A549 (cell line): ENCODE results near the gene SLC9A2. TPM values are rescaled to one million over a fixed set of nuclear protein-coding genes. Genes with fewer than 3 reads are reported as not detected.

Experiments used
- ATAC-seq, 2 experiments: fragments of 200-7000 bp in 1 of 2; fragments of >200 bp in 1 of 2; cut with Nextera tagmentation in 1 of 2; cut with Tn5 transposase in 1 of 2; 3 replicates each; pipeline versions ENCODE4 v1.8.0 to v1.9.1; 2018 to 2020; ENCODE audit warnings: mild to moderate bottlenecking in 1 of 2, moderate library complexity in 1 of 2
- CTCF ChIA-PET: fragments of 300-600 bp; sonication (Branson Sonifier 250); formaldehyde crosslinking; extraction: SDS; loops from one replicate; lab custom pipeline; 2021; ENCODE audit warnings: antibody characterized with exemption, inconsistent platforms; lab: Yijun Ruan, JAX
- POLR2A ChIA-PET: fragments of 350-600 bp; formaldehyde crosslinking; extraction: SDS; loops from one replicate; lab custom pipeline; 2021; ENCODE audit warnings: antibody characterized with exemption, inconsistent platforms; lab: Yijun Ruan, JAX
- DNase-seq, 2 experiments: peaks; one replicate each; pipeline versions ENCODE4 v3.0.0 to v3.0.0-alpha.2; 2011 to 2016; ENCODE audit warnings: low read depth in 1 of 2, low spot score in 1 of 2
- FAIRE-seq: peaks from 2 replicates; lab custom pipeline; 2011; peaks lifted over from hg19 to GRCh38; lab: Jason Lieb, UNC
- H3K27ac ChIP-seq, 2 experiments: fragments of >200 bp; sonication (Bioruptor Twin); formaldehyde crosslinking; 3 replicates each; pipeline ENCODE4 v1.5.1; 2016 to 2017
- H3K4me1 ChIP-seq: fragments of >200 bp; sonication (Bioruptor Twin); formaldehyde crosslinking; 3 replicates; pipeline ENCODE4 v1.6.1; 2016
- H3K4me2 ChIP-seq: fragments of >200 bp; sonication (Bioruptor Twin); formaldehyde crosslinking; 3 replicates; pipeline ENCODE4 v1.6.1; 2016
- H3K4me3 ChIP-seq: fragments of >200 bp; sonication (Bioruptor Twin); formaldehyde crosslinking; 3 replicates; pipeline ENCODE4 v1.5.1; 2016
- H3K9me3 ChIP-seq: fragments of >200 bp; sonication (Bioruptor Twin); formaldehyde crosslinking; 3 replicates; pipeline ENCODE4 v1.6.1; 2016
- BHLHE40 ChIP-seq: IDR thresholded peaks from 2 replicates; pipeline ENCODE4 v1.6.1; 2012; ENCODE audit warnings: low read depth, low read length, inconsistent platforms
- CBX8 ChIP-seq: fragments of 200-600 bp; sonication (generic); IDR thresholded peaks from 2 replicates; pipeline ENCODE4 v1.6.1; 2016
- CHD4 ChIP-seq: fragments of 200-600 bp; sonication (generic); IDR thresholded peaks from 2 replicates; pipeline ENCODE4 v1.6.1; 2016; ENCODE audit warnings: antibody characterized with exemption, mild to moderate bottlenecking, borderline replicate concordance
- HDAC2 ChIP-seq: fragments of 200-600 bp; sonication (generic); IDR thresholded peaks from 2 replicates; pipeline ENCODE4 v1.6.1; 2016
- HMGXB4 ChIP-seq: fragments of 250-450 bp; sonication (Bioruptor Pico); IDR thresholded peaks from 2 replicates; pipeline ENCODE4 v1.5.0; 2021; ENCODE audit warnings: mild to moderate bottlenecking, moderate library complexity, borderline replicate concordance
- HOXB13 ChIP-seq: fragments of 250-450 bp; sonication (Bioruptor Pico); IDR thresholded peaks from 2 replicates; pipeline ENCODE4 v1.5.0; 2020; ENCODE audit warnings: low read depth, mild to moderate bottlenecking, moderate library complexity
- JUNB ChIP-seq: fragments of >200 bp; sonication (Bioruptor Twin); formaldehyde crosslinking; IDR thresholded peaks from 2 replicates; pipeline ENCODE4 v1.6.1; 2016
- MAFK ChIP-seq: fragments of 450-650 bp; IDR thresholded peaks from 2 replicates; pipeline ENCODE4 v1.6.1; 2014; ENCODE audit not compliant: partially characterized antibody
- NFE2L2 ChIP-seq: fragments of 150-350 bp; conservative IDR thresholded peaks from 2 replicates; pipeline ENCODE4 v1.6.1; 2014; ENCODE audit warnings: low read length
- NPAS2 ChIP-seq: fragments of 250-450 bp; sonication (Bioruptor Pico); IDR thresholded peaks from 2 replicates; pipeline ENCODE4 v1.8.0; 2022; ENCODE audit warnings: mild to moderate bottlenecking, moderate library complexity, borderline replicate concordance
- RFX5 ChIP-seq: fragments of 450-650 bp; IDR thresholded peaks from 2 replicates; pipeline ENCODE4 v1.7.1; 2014; ENCODE audit warnings: antibody characterized with exemption, mild to moderate bottlenecking, moderate library complexity
- RNF2 ChIP-seq: fragments of 200-600 bp; sonication (generic); IDR thresholded peaks from 2 replicates; pipeline ENCODE4 v1.6.1; 2016; ENCODE audit warnings: low read depth, mild to moderate bottlenecking, antibody characterized with exemption, moderate library complexity, borderline replicate concordance
- SMC3 ChIP-seq: fragments of >200 bp; sonication (Bioruptor Twin); formaldehyde crosslinking; IDR thresholded peaks from 3 replicates; pipeline ENCODE4 v1.6.1; 2018; ENCODE audit warnings: inconsistent platforms
- ZC3H11A ChIP-seq: fragments of 450-650 bp; IDR thresholded peaks from 2 replicates; pipeline ENCODE4 v1.6.1; 2014; ENCODE audit warnings: antibody characterized with exemption, mild to moderate bottlenecking
- ZSCAN20 ChIP-seq: fragments of 250-450 bp; sonication (Bioruptor Pico); IDR thresholded peaks from 2 replicates; pipeline ENCODE4 v1.8.0; 2022; ENCODE audit warnings: mild to moderate bottlenecking, moderate library complexity
- WGBS: methylation state at CpG from one replicate; pipeline ENCODE4 v1.1.6; 2017; ENCODE audit errors: missing lambda C conversion rate; 5-methylcytosine and 5-hydroxymethylcytosine counted together
- polyA plus RNA-seq, 4 experiments: library from polyadenylated mRNA; depleted of rRNA in 3 of 4; stranded (reverse); fragments of >200 nt; fragmentation: RNase III in 1 of 4; extraction: RNeasy Plus Mini Kit Qiagen cat#74134 plus additional on column Dnase treatment in 1 of 4; gene quantifications; 2 replicates in 3 of 4; 3 replicates in 1 of 4; pipeline ENCODE4 v1.2.3, GENCODE V29; 2011 to 2017
- TF ChIP-seq, protein P1 (sequence below): fragments of 250-450 bp; sonication (Bioruptor Pico); IDR thresholded peaks from 2 replicates; pipeline ENCODE4 v1.5.0; 2020; ENCODE audit warnings: low read depth, mild to moderate bottlenecking, moderate library complexity
- TF ChIP-seq, protein P2 (sequence below): IDR thresholded peaks from 2 replicates; pipeline ENCODE4 v1.6.1; 2012; ENCODE audit warnings: low read depth, borderline replicate concordance
- TF ChIP-seq, protein P3 (sequence below): fragments of 200-600 bp; sonication (generic); IDR thresholded peaks from 2 replicates; pipeline ENCODE4 v1.6.1; 2016; ENCODE audit warnings: antibody characterized with exemption, mild to moderate bottlenecking, moderate library complexity

Gene SLC9A2
- polyA plus RNA-seq, 2 of the 4 experiments (the other 2 are of a cell fraction), result 3.0 to 4.1 TPM

- ATAC-seq (no peak), FAIRE-seq (no peak), DNase-seq (no peak)
- Histone ChIP-seq H3K4me3 (no peak overlapping the region), H3K27ac (no peak overlapping the region), H3K4me1 (0 out of 3 replicates have a peak, but pooled peaks cover 5% of the 10 kb centered on the region), H3K9me3 (no peaks in the 10 kb centered on the region), H3K4me2 (no peak overlapping the region)
- TF ChIP-seq CHD4 (no peak), HDAC2 (no peak), RNF2 (no peak), JUNB (no peak), BHLHE40 (no peak)
- WGBS, result 83% methylated on average over 2 of the region's 2 CpGs
- ChIA-PET POLR2A (no interaction called here), CTCF (interaction anchor here (1.5 kb wide), 2 partner anchors 71 to 194 kb away, joined by 3 to 4 read pairs; partner anchors contain the start of gene SLC9A4)
Observed at GRCh38 chr2:102667072-102667471, 47.7 kb downstream of the SLC9A2 start.

GRCh38 chr2:102668171-102668570, 48.8 kb downstream of the SLC9A2 start:
- FAIRE-seq (no peak), ATAC-seq (no peak), DNase-seq (no peak)
- 74% methylated on average over 4 of the region's 4 CpGs for WGBS
- H3K27ac ChIP-seq, result no peak overlapping the region
- H3K9me3 ChIP-seq, result no peaks in the 10 kb centered on the region
- H3K4me3 ChIP-seq, result no peak overlapping the region
- 0 out of 3 replicates have a peak, but pooled peaks cover 5% of the 10 kb centered on the region for H3K4me1 ChIP-seq
- ChIA-PET CTCF (no interaction called here), POLR2A (no interaction called here)
- H3K4me2 ChIP-seq, result no peak overlapping the region
- no peak for TF ChIP-seq JUNB
- no peak for TF ChIP-seq RFX5
- no peak for TF ChIP-seq HMGXB4 (CRISPR knock-in tag)
- TF ChIP-seq SMC3, result no peak
- TF ChIP-seq, protein P1, sequence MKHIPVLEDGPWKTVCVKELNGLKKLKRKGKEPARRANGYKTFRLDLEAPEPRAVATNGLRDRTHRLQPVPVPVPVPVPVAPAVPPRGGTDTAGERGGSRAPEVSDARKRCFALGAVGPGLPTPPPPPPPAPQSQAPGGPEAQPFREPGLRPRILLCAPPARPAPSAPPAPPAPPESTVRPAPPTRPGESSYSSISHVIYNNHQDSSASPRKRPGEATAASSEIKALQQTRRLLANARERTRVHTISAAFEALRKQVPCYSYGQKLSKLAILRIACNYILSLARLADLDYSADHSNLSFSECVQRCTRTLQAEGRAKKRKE (CRISPR knock-in tag), result no peak
- TF ChIP-seq, all 56 proteins: peak for 0

DNA sequence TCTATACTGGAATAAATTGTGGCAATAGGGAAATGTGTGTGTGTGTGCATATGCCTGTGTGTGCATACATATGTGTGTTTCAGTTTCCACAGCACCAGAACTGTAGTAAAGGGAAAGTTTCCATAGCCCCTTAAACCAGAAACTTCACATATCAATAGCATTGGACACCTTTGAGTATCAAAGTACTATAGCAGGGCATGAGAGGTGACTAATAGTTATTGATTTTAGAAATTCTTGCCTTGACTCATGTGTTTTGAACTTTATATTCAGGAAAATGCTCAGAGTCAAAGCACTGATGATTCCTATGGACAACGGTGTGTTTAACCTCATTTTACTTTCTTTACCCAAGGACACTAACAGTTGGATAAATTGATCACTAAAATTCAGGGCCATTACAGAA, 50.0 kb downstream of the SLC9A2 start:
- ChIA-PET CTCF (no interaction called here), POLR2A (no interaction called here)
- Histone ChIP-seq H3K27ac (no peak overlapping the region), H3K9me3 (no peaks in the 10 kb centered on the region), H3K4me1 (0 out of 3 replicates have a peak, but pooled peaks cover 2% of the 10 kb centered on the region), H3K4me3 (no peak overlapping the region), H3K4me2 (no peak overlapping the region)
- FAIRE-seq (no peak), DNase-seq (no peak), ATAC-seq (no peak)
- TF ChIP-seq MAFK (no peak), CBX8 (no peak), RFX5 (no peak), ZC3H11A (no peak), ZSCAN20 (CRISPR knock-in tag) (no peak), CHD4 (no peak), NFE2L2 (no peak), BHLHE40 (no peak), SMC3 (no peak), HOXB13 (CRISPR knock-in tag) (no peak), NPAS2 (no peak)
- TF ChIP-seq, protein P2, sequence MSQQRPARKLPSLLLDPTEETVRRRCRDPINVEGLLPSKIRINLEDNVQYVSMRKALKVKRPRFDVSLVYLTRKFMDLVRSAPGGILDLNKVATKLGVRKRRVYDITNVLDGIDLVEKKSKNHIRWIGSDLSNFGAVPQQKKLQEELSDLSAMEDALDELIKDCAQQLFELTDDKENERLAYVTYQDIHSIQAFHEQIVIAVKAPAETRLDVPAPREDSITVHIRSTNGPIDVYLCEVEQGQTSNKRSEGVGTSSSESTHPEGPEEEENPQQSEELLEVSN, result no peak
- TF ChIP-seq, protein P3, sequence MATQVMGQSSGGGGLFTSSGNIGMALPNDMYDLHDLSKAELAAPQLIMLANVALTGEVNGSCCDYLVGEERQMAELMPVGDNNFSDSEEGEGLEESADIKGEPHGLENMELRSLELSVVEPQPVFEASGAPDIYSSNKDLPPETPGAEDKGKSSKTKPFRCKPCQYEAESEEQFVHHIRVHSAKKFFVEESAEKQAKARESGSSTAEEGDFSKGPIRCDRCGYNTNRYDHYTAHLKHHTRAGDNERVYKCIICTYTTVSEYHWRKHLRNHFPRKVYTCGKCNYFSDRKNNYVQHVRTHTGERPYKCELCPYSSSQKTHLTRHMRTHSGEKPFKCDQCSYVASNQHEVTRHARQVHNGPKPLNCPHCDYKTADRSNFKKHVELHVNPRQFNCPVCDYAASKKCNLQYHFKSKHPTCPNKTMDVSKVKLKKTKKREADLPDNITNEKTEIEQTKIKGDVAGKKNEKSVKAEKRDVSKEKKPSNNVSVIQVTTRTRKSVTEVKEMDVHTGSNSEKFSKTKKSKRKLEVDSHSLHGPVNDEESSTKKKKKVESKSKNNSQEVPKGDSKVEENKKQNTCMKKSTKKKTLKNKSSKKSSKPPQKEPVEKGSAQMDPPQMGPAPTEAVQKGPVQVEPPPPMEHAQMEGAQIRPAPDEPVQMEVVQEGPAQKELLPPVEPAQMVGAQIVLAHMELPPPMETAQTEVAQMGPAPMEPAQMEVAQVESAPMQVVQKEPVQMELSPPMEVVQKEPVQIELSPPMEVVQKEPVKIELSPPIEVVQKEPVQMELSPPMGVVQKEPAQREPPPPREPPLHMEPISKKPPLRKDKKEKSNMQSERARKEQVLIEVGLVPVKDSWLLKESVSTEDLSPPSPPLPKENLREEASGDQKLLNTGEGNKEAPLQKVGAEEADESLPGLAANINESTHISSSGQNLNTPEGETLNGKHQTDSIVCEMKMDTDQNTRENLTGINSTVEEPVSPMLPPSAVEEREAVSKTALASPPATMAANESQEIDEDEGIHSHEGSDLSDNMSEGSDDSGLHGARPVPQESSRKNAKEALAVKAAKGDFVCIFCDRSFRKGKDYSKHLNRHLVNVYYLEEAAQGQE, result no peak
- WGBS, result 94% methylated on average over 1 of the region's 1 CpG
